ENCODE results near the gene FCER2. TPM values are rescaled to one million over a fixed set of nuclear protein-coding genes. Genes with fewer than 3 reads are reported as not detected.
"Not testable (repeated sequence)": the region's sequence is repeated elsewhere in the genome, so short reads cannot be mapped to it uniquely, and the experiment has no call there.

FCER2 gene
- total RNA-seq, 1 donor from 2014 or later = not detected

GRCh38 chr19:7746903-7747884, 45.3 kb upstream of the FCER2 start, which contains the start of gene CD209:
Gene CD209 (minus strand): TSS chr19:7747534. CDS start chr19:7747511, 23 bp downstream.
- no peaks in the 10 kb centered on the region for H3K36me3 Mint-ChIP-seq (ENCODE audit: unreplicated experiment)
- no peak for DNase-seq (ENCODE audit: extremely low spot score, unreplicated experiment)
- TF ChIP-seq CTCF (IDR thresholded peaks at IDR 0.05) = no peak
- no peaks in the 10 kb centered on the region for H3K4me1 Mint-ChIP-seq (ENCODE audit: unreplicated experiment)
- H3K4me3 Mint-ChIP-seq (ENCODE audit: unreplicated experiment) = no peak within 1 kb of the TSS
- peaks cover 10% of the 10 kb centered on the region for H3K27me3 Mint-ChIP-seq (ENCODE audit: unreplicated experiment)
- H3K9me3 Mint-ChIP-seq (ENCODE audit: unreplicated experiment) = no peaks in the 10 kb centered on the region
- no peak within 1 kb of the TSS for H3K27ac Mint-ChIP-seq (ENCODE audit: unreplicated experiment)

- H3K4me1 Mint-ChIP-seq (ENCODE audit: unreplicated experiment); H3K27ac Mint-ChIP-seq (ENCODE audit: unreplicated experiment); H3K4me3 Mint-ChIP-seq (ENCODE audit: unreplicated experiment); H3K9me3 Mint-ChIP-seq (ENCODE audit: unreplicated experiment); DNase-seq (ENCODE audit: extremely low spot score, unreplicated experiment); H3K36me3 Mint-ChIP-seq (ENCODE audit: unreplicated experiment): not testable (repeated sequence)
- H3K27me3 Mint-ChIP-seq (ENCODE audit: unreplicated experiment) = peaks cover 13% of the 10 kb centered on the region
Observed at GRCh38 chr19:7746306-7746705, 44.4 kb upstream of the FCER2 start.

GRCh38 chr19:7744871-7745650, 43.1 kb upstream of the FCER2 start:
- Mint-ChIP-seq H3K4me3 (ENCODE audit: unreplicated experiment) (no peak overlapping the region), H3K9me3 (ENCODE audit: unreplicated experiment) (no peaks in the 10 kb centered on the region), H3K27ac (ENCODE audit: unreplicated experiment) (no peak overlapping the region), H3K4me1 (ENCODE audit: unreplicated experiment) (no peaks in the 10 kb centered on the region), H3K36me3 (ENCODE audit: unreplicated experiment) (no peaks in the 10 kb centered on the region), H3K27me3 (ENCODE audit: unreplicated experiment) (peaks cover 18% of the 10 kb centered on the region)
- TF ChIP-seq CTCF (IDR thresholded peaks at IDR 0.05) = no peak
- no peak for DNase-seq (ENCODE audit: extremely low spot score, unreplicated experiment)

GRCh38 chr19:7744199-7744786, 42.4 kb upstream of the FCER2 start:
- Mint-ChIP-seq H3K36me3 (ENCODE audit: unreplicated experiment) (no peaks in the 10 kb centered on the region), H3K27me3 (ENCODE audit: unreplicated experiment) (peaks cover 18% of the 10 kb centered on the region), H3K4me1 (ENCODE audit: unreplicated experiment) (no peaks in the 10 kb centered on the region), H3K4me3 (ENCODE audit: unreplicated experiment) (no peak overlapping the region), H3K27ac (ENCODE audit: unreplicated experiment) (no peak overlapping the region), H3K9me3 (ENCODE audit: unreplicated experiment) (no peaks in the 10 kb centered on the region)
- TF ChIP-seq CTCF (IDR thresholded peaks at IDR 0.05) = no peak
- no peak for DNase-seq (ENCODE audit: extremely low spot score, unreplicated experiment)

- DNase-seq (ENCODE audit: extremely low spot score, unreplicated experiment) = no peak
- Mint-ChIP-seq H3K36me3 (ENCODE audit: unreplicated experiment) (no peaks in the 10 kb centered on the region), H3K9me3 (ENCODE audit: unreplicated experiment) (no peaks in the 10 kb centered on the region), H3K4me1 (ENCODE audit: unreplicated experiment) (no peaks in the 10 kb centered on the region), H3K27ac (ENCODE audit: unreplicated experiment) (no peak overlapping the region), H3K4me3 (ENCODE audit: unreplicated experiment) (no peak overlapping the region), H3K27me3 (ENCODE audit: unreplicated experiment) (peaks cover 18% of the 10 kb centered on the region)
- TF ChIP-seq CTCF (IDR thresholded peaks at IDR 0.05) = no peak
Observed at GRCh38 chr19:7743425-7743841, 41.5 kb upstream of the FCER2 start.

Data from osteocyte (in vitro differentiated cells).